HG03558 (cell line): ENCODE measurements around the gene NPRL2.

Experiments
- ATAC-seq: cut with Tn5 transposase; IDR thresholded peaks from one replicate; pipeline ENCODE4 v1.9.1; 2021; ENCODE audit warnings: moderate number of reproducible peaks; ENCODE audit not compliant: unreplicated experiment; ENCODE audit errors: extremely low read depth

NPRL2 gene

DNA sequence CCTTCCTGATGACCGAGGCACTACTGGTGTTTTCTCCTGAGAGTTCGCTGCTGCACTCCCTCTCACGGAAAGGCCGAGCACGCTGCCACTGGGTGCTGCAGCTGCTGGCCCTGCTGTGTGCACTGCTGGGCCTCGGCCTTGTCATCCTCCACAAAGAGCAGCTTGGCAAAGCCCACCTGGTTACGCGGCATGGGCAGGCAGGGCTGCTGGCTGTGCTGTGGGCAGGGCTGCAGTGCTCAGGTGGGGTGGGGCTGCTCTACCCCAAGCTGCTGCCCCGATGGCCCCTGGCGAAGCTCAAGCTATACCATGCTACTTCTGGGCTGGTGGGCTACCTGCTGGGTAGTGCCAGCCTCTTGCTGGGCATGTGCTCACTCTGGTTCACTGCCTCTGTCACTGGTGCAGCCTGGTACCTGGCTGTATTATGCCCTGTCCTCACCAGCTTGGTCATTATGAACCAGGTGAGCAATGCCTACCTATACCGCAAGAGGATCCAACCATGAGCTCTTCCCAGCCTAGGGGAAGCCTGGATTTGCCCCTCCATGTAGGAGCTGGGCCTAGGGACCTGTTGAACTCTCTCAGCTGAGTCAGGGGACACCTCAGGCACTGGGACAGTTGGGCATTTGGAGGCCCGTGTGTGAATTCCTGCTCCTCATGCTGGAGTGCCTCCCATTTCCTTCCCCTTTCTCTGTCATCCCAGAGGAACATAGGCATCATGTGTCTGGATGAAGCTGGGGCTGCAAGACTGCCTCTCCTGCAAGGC lies 2.9 kb upstream of the NPRL2 start:
- no peak for ATAC-seq

DNA sequence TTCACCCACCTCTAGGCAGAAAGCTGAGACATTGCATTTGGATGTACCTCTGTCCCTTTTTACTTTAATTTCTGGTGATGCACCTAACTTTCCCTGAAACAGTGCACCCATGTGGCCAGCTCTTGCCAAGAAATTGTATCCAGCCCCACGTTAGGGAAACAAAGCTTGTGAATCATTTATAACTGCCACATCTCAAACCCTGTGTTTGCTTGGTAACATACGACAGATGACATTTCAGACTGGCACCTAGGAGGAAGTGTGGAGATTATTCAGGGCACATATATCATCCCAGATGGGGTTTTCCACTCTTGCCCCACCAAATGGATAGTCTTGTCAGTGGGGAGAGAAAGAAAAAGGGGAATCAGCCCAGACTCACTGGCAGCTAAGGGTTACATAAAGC lies 2.2 kb upstream of the NPRL2 start:
- no peak for ATAC-seq

DNA sequence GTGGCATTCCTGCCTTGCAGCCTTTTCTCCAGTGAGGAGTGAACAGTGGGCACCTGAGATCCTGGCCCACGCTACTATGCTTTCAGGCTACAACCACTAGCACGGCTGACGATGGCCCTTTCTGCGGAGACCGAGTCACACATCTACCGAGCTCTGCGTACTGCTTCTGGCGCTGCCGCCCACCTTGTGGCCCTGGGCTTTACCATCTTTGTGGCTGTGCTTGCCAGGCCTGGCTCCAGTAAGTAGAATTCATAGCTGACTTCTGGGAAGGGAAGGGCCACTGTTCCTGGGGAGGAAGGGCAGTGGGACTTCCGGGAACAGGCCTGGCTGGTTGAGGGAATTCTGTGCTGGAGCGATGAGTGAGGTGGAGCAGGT lies 735 bp upstream of the NPRL2 start:
- no peak for ATAC-seq

DNA sequence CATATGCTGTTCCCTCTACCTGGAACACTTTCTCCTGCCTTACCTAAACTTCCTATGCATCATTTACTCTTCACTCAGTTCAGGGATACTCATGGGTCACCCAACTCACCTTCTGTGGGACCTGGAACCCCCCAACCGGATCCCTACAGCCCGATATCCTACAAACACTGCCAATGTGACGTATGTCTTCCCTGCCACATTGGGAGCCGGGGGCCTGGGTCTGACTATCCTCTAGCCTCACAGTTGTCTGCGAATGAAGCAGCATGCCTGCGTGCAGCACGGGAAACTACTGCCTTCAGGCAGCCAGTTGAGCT lies 405 bp downstream of the NPRL2 start:
- no peak for ATAC-seq

DNA sequence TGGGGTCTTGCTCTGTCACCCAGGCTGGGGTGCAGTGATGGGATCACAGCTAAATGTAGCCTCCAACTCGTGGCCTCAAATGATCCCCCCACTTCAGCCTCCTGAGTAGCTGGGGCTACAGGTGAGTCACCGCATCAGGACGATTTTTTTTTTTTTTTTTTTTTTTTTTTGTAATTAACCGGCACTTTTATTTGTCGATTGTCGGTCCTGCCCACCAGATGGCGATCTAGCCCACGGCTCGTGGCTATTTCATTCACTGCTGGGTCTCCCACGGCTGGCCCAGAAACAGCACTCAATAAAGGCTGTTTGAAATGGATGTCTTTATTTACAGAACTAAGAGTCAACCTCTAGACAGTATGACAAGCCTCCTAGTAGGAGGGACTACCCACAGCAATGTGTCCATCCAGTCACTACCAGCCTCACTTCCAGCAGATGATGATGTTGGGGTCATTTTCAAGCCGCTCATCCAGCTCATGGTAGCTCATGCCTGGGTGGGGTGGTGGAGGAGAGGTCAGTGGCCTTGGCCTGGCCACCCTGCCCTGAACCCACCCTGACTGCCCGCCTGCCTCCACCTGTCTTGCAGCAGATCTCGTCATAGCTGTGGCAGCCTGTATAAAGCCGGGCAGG lies 3.3 kb downstream of the NPRL2 start:
- ATAC-seq = no peak

DNA sequence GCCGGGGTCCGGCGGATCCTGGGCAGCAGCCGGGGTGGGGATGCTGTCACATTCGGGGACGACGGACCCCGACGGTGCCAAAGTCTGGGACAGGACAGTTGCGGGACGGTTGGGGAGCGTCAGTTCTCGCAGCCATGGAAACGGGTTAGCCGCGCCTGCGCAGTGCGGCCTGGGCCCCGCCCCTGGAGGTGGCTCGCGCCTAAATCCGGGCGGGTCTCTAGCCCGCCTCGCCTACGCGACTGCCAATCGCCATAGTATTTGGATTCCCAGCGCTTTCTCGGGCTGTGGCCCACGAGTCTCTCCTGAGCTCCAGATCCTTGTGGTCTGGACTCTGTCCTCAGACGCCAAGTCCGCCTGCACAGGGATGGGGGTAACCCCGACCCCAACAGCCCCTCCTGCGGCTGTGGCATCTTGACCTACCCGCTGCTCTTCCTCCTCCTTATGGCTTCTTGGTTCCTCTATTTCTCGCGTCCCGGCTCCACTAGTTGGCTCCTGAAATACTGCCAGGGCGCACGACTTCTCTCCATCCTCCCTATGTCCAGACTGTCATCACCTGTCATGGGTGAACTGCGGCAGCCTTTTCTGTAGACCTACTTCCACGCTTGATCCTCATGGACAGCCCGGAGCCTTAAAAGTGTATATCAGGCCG lies 4.9 kb downstream of the NPRL2 start, which contains the start of gene ZMYND10:
Gene ZMYND10 (minus strand): TSS at position 147 of the 649 bp plus-strand sequence. CDS start 153 bp downstream, outside the sequence.
- ATAC-seq = no peak

DNA sequence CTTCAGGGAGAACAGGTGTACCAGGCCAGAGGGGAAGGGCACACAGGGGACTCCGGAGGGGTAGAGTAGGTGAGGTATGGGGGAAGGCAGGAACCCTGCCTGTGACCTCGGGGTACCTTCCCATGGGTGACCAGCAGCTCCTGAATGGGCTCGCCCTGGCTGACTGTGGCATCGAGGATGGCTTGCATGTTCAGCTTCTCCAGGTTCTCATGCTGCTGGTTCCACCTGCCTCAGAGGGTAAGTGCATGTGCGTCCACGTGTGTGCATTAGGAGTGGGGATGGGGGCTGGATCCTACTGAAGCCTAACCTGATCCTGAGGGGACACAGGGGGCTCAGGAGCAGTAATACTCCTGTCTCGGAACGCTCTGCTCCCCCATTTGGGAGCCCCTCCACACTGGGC lies 5.6 kb downstream of the NPRL2 start:
- ATAC-seq = no peak

DNA sequence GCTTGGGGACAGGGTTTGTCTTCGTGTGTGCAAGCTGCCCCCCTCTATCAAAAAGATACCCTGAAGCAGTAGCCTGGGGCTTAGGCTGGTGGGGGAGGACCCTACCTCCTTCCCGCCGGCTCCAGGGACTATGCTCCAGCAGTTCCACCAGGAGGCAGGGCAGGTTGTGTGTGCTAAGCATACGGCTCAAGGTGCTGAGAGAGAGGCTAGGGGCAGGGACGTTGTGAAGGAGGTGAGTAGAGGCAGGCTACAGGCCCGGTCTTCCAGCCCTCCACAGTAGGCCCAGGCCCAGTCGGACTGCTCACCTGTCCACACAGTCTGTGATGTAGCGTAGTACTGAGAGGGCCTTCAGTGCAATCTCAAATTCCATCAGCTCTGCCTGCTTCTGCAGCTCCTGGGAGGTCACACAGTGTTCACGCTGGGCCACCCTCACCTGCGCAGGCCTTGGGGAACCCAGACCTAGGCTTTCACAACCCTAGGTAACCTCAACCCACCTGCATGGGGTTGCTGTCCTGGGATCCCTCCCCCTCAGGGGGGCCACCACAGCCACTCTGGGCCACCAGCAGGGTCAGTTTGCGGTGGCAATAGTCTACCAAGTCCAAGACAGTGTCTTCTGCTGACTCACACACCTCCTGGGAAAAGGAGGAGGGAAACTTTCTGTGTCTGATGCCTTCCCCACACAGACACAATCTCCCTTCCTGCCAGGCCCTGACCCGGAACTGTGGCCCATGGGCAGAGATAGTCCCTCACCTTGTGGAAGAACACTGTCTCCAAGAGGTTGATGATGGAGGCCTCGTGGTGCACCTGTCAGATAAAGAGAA lies 7.6 kb downstream of the NPRL2 start:
- no peak for ATAC-seq

DNA sequence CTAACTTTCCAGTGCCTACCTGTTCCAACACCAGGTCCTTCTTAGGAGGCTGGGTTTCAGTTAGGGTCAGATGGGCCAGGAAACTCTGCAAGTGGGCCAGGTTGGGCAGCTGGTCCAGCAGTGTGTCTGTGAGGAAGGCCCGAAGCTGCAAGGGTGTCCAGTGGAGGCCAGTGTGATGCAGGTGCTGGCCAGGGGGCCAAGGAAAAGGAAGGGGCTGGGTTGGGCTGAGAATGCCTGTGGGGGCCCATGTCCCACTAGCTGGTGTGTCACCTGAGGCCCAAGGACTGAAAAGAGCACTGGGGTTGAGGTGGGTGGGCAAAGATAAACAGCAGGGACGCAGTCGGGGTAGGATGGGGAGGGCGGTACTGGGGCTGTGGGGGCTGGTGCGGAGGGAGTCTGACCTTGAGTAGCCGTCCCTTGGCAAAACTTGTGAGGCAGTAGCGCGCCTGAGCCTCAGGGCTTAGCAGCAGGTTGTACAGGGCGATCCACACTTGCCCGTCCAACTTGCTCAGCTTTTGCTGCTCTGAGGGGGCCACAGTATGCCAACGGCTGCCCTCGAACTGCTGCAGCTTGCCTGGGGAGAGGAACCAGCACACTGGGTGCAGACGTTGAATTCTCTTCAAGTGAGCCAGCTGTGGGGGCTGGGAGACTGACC lies 8.5 kb downstream of the NPRL2 start:
- no peak for ATAC-seq

DNA sequence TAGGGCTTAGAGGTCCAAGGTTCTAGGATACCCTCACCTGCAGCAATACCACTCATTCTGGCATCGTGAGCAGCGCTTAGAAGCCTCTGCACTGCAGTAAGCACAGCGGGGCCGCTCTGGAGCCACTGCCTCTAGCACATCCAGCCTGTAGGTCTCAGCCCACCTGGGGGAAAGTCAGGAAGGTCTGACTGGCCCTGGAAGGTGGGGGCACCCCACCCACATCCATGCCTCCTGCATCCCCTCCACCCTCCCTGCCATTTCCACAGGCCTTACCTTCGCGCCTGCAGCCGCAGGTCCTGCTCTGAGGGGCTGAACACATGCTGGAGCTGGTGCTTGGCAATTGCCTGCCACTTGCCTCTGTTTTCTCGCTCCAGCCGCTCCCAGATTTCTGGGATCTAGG lies 9.0 kb downstream of the NPRL2 start:
- no peak for ATAC-seq

DNA sequence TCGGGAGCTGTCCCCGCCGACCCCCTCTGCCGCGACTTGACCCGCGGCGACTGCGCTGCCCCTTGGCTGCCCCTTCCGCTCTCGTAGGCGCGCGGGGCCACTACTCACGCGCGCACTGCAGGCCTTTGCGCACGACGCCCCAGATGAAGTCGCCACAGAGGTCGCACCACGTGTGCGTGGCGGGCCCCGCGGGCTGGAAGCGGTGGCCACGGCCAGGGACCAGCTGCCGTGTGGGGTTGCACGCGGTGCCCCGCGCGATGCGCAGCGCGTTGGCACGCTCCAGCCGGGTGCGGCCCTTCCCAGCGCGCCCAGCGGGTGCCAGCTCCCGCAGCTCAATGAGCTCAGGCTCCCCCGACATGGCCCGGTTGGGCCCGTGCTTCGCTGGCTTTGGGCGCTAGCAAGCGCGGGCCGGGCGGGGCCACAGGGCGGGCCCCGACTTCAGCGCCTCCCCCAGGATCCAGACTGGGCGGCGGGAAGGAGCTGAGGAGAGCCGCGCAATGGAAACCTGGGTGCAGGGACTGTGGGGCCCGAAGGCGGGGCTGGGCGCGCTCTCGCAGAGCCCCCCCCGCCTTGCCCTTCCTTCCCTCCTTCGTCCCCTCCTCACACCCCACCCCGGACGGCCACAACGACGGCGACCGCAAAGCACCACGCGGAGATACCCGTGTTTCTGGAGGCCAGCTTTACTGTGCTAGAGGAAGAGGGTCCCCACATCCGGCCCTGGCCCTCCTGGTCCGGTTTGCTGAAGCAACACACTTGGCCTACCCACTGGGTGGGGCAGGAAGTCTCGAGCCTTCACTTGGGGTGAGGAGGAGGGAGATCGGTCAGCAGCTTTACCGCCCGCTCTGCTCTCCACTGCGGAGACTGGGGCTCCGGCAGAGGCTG lies 9.9 kb downstream of the NPRL2 start, which contains the start of gene RASSF1:
Gene RASSF1 (minus strand): TSS at position 389 of the 882 bp plus-strand sequence. CDS start 31 bp downstream, at position 358.
- no peak for ATAC-seq

DNA sequence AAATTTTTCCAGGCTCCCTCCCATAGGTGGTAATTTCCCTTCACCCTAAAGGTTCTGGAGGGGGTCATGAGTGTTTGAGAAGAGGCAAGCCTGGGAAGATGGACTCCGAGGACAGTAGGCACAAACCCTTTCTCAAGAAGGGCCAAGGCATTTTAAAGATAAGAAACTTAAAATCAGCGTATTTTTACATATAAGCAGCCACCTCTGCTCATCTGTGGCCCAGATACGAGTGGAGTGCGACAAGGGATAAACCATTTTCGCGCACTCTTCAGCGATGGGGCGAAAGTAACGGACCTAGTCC lies 10.5 kb downstream of the NPRL2 start:
- no peak for ATAC-seq

DNA sequence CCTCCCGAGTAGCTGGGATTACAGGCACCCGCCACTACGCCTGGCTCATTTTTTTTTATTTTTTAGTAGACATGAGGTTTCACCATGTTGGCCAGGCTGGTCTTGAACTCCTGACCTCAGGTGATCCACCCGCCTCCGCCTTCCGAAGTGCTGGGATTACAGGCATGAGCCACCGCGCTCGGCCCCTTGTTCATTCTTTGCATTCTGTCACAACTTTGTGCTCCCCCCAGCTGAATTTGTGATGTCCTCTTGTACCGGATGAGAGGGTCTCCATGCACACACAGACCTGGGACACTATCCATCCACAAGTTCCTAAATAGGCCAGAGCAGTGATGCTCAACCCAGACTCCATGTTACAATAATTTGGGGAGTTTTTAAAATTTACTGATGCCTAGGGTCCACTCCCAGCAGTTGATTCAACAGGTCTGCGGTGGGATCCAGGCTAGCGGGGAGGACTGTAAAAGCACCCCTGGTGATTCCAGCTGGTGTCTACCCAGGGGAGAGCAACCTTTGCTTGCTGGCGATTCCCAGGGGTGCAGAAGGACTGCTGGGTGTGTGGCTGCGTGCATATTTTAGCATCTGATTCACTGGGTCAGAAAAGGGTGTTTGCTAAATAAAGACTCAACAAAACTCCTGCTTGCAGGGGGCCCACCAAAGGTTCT lies 11.0 kb downstream of the NPRL2 start:
- ATAC-seq = no peak

DNA sequence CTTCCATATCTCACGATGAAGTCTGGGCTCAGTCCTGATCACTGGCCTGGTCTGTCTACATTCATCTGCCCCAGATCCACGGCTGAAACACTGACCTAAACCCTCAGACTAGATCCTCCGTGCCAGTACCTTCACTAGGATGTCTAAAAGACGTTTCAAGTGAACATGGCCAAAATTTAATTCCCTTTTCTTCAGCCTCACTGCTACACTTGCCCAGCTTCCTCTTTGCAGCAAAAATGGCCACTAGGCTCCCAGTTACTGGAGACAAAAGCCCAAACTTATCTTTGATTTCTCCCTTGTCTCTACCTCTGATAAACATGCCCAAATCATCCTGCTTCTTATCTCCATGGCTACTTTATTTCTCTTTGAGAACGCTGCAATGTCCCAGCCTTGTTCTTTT lies 11.6 kb downstream of the NPRL2 start:
- no peak for ATAC-seq

DNA sequence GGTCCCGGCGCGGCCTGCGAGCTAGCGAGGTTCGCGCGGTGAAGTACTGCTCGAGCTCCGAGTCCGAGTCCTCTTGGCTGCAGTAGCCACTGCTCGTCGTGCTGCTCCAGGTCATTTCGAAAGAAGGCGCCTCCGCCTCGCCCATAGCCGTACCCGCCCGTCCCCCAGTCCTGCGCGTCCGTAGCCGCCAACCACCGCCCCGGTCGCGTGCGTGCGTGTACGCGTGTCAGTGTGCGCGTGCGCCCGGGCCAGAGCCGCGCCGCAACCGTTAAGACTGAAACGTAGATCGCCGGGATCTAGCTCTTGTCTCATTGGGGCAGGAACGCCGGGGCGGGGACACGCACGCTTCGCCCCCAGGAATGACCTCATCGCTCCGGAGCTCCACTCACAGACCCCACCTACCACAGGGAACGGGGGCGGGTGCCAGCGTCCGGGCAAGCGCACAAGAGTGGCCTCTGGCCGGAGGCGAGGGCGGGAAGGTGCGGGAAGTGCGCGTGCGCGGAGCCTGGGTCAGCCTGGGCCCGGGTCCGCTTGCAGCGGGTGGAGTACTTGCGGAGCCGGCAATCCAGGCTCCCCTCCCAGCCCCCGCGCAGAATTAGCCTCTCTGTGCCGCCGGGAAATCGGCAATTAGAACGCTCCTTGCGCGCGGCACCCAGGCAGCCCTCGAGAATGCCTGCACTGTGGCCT lies 13.3 kb downstream of the NPRL2 start:
- peak; percentile 63 for ATAC-seq

DNA sequence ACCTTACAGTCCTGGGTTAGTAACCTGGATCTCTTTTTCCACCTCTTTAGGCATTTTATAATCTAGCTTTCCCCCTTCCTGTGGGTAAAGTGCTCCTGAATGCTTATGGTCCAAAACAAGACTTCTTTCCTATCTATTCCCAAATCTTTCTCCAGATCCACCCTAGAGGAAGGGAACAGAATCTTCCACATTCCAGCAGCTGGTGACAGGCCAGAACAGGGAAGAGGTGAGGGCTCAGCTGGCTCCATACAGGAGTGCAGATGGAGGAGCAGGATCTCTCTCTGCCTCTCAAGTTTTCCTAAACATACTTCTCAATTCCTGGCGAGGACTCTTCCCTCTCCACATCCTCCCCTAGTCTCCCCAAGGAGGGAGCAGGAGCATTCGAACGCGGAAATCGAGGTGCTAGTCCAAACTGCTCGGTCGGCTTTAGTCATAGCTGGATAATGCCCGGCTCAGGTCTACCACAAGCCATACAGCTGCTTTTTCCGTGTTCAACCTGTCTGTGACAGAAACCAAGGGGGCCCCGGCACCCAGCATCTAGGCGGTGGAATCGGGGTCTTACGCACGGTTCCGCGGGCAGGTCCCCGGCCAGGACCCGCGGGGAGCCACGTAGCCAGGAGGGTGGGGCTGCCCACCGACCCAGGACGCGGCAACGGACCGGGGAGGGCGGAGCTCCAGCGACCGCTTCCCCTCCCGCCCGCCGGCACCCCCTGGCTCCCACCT lies 14.0 kb downstream of the NPRL2 start:
- peak; percentile 1 for ATAC-seq

DNA sequence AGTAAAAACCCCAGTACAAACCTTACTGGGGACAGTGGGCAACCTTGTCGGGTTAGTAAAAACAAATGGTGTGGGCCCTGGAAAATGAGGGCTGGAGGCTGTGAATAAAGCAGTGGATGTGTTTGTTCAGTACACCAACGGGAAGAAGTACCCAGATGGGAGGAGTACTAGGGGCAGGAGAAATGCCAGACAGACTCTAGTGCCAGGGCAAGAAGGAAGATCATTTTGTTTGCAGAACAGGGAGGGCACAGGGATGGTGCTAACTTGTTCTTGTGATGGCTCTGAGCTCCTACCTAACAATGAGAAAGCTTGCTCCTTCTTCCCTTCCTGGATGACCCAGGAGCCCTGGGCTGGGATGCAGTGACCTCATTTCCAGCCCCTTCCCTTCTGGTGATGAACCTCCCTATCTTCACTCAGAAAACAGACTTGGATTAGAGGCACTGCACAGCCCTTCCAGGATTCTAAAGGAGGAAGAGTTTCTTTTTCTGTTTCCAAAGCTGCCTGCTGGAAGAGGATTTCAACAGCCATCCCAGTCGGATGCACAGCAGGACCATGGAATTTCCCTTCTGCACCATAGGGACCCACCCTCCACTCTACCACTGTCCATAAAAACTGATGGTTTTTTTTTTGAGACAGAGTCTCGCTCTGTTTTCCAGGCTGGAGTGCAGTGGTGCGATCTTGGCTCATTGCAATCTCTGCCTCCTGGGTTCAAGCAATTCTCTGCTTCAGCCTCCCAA lies 16.1 kb downstream of the NPRL2 start:
- ATAC-seq = no peak
